Duodenal mucosa (tissue), 2 donors: ENCODE measurements around the gene RNF126.

Experiments used
- H3K27ac ChIP-seq: one replicate; pipeline ENCODE4 v1.7.0; 2013; ENCODE audit warnings: low read depth, low read length
- H3K27me3 ChIP-seq, 2 donors: one replicate each; pipeline ENCODE4 v1.7.0; 2013; ENCODE audit warnings: low read length in 2 of 2, control low read depth in 1 of 2; ENCODE audit not compliant: insufficient read depth in 2 of 2, control insufficient read depth in 1 of 2
- H3K36me3 ChIP-seq, 2 donors: one replicate each; pipeline ENCODE4 v1.7.0; 2013; ENCODE audit warnings: low read length in 2 of 2, control low read depth in 1 of 2; ENCODE audit not compliant: insufficient read depth in 2 of 2, control insufficient read depth in 1 of 2
- H3K4me1 ChIP-seq, 2 donors: one replicate each; pipeline ENCODE4 v1.7.0; 2013; ENCODE audit warnings: low read length in 2 of 2, control low read depth in 1 of 2; ENCODE audit not compliant: insufficient read depth in 2 of 2, control insufficient read depth in 1 of 2
- H3K4me3 ChIP-seq, 2 donors: one replicate each; pipeline ENCODE4 v1.7.0; 2013; ENCODE audit warnings: low read length in 2 of 2, low read depth in 1 of 2
- H3K9ac ChIP-seq, 2 donors: one replicate each; pipeline ENCODE4 v1.7.0; 2013; ENCODE audit warnings: low read length in 2 of 2, low read depth in 1 of 2
- H3K9me3 ChIP-seq, 2 donors: one replicate each; pipeline ENCODE4 v1.7.0; 2013; ENCODE audit warnings: low read length in 2 of 2, control low read depth in 1 of 2; ENCODE audit not compliant: control insufficient read depth in 1 of 2

RNF126 gene

GRCh38 chr19:645912-646778 is 16.9 kb downstream of the RNF126 start:
- no peak overlapping the region for H3K4me3 ChIP-seq
- H3K4me1 ChIP-seq = no peaks in the 10 kb centered on the region
- H3K9me3 ChIP-seq = no peaks in the 10 kb centered on the region
- no peak overlapping the region for H3K9ac ChIP-seq
- no peak overlapping the region for H3K27ac ChIP-seq
- no peaks in the 10 kb centered on the region for H3K27me3 ChIP-seq
- peaks cover 9 to 41% of the 10 kb centered on the region in 2 donors for H3K36me3 ChIP-seq

DNA sequence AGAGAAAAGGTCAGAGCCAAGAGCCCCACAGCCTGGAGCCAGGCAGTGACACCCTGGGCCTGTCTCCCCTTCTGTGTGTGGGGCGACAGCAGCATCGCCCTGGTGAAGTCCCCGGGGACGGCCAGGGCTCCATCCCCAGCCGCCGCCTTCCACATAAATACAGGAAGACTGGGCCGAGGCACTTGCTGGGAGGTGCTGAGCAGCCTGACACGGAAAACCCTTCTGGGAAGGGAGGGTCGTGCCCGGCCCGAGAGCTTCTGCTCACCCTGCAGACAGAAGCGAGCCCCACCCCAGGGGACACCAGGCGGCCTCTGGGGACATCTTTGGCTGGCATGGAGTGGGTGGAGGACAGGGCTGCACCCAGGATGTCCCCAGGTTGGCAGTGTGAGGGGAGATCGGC is 18.2 kb downstream of the RNF126 start:
- no peaks in the 10 kb centered on the region for H3K27me3 ChIP-seq
- no peak overlapping the region for H3K9ac ChIP-seq
- no peak overlapping the region for H3K27ac ChIP-seq
- no peaks in the 10 kb centered on the region for H3K4me1 ChIP-seq
- no peaks in the 10 kb centered on the region for H3K9me3 ChIP-seq
- H3K36me3 ChIP-seq = peaks cover 9 to 38% of the 10 kb centered on the region in 2 donors
- no peak overlapping the region for H3K4me3 ChIP-seq

DNA sequence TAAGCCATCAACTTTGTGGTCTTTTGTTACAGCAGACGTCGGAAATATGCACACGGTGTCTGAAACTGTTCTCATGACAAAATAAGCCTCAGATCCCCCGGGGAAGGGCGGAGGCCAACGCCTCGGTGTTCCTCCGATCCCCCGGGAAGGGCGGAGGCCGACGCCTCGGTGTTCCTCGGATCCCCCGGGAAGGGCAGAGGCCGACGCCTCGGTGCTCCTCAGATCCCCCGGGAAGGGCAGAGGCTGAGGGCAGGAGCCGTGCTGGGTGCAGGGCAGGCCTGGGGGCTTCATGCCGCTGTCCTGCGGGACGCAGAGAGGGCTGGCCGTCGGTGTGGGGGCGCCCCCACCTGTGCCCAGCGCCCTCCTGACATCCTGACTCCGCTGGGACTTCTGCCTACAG is 18.7 kb downstream of the RNF126 start:
- peaks cover under 1 to 1% of the 10 kb centered on the region in 2 donors for H3K4me1 ChIP-seq
- no peak overlapping the region for H3K9ac ChIP-seq
- H3K4me3 ChIP-seq = no peak overlapping the region
- H3K27ac ChIP-seq = no peak overlapping the region
- peaks cover 9 to 35% of the 10 kb centered on the region in 2 donors for H3K36me3 ChIP-seq
- H3K9me3 ChIP-seq = no peaks in the 10 kb centered on the region
- no peaks in the 10 kb centered on the region for H3K27me3 ChIP-seq

DNA sequence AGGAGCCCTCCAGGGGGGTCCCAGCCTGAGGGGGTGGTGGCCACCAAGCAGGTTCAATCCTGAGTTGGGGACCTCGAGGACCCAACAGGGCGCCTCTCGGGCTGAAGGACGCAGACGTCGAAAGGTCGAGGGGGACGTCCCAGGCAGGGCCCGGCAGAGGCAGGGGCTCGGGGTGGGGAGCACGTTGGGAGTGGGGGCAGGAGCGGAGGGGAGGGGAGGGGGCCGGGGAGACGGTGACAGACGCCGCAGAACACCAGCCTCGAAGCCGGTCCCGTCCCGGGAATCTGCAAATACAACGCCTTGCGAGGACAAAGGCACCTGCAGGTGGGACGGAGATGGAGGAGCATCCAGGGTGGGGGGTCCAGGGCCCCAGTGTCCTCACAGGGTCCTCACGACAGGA is 19.3 kb downstream of the RNF126 start:
- H3K4me3 ChIP-seq = no peak overlapping the region
- no peaks in the 10 kb centered on the region for H3K27me3 ChIP-seq
- peaks cover 5 to 30% of the 10 kb centered on the region in 2 donors for H3K36me3 ChIP-seq
- H3K4me1 ChIP-seq = peaks cover 7% of the 10 kb centered on the region in 2 donors
- no peak overlapping the region for H3K27ac ChIP-seq
- no peak overlapping the region for H3K9ac ChIP-seq
- H3K9me3 ChIP-seq = no peaks in the 10 kb centered on the region

GRCh38 chr19:642767-643727 is 20.0 kb downstream of the RNF126 start:
- no peaks in the 10 kb centered on the region for H3K27me3 ChIP-seq

GRCh38 chr19:641702-642101 is 21.3 kb downstream of the RNF126 start:
- Histone ChIP-seq H3K9ac (no peak overlapping the region), H3K36me3 (peaks cover 2 to 11% of the 10 kb centered on the region in 2 donors), H3K4me1 (peaks cover 11% of the 10 kb centered on the region in 2 donors), H3K27ac (no peak overlapping the region), H3K27me3 (no peaks in the 10 kb centered on the region), H3K4me3 (peak overlapping the region in 1 of 2 donors; percentile 43), H3K9me3 (no peaks in the 10 kb centered on the region)

More at GRCh38 chr19:642767-643727, 20.0 kb downstream of the RNF126 start:
- Histone ChIP-seq H3K27ac (no peak overlapping the region), H3K9ac (no peak overlapping the region), H3K9me3 (no peaks in the 10 kb centered on the region), H3K4me1 (peaks cover 11% of the 10 kb centered on the region in 2 donors), H3K36me3 (peaks cover 2 to 24% of the 10 kb centered on the region in 2 donors), H3K4me3 (no peak overlapping the region)

DNA sequence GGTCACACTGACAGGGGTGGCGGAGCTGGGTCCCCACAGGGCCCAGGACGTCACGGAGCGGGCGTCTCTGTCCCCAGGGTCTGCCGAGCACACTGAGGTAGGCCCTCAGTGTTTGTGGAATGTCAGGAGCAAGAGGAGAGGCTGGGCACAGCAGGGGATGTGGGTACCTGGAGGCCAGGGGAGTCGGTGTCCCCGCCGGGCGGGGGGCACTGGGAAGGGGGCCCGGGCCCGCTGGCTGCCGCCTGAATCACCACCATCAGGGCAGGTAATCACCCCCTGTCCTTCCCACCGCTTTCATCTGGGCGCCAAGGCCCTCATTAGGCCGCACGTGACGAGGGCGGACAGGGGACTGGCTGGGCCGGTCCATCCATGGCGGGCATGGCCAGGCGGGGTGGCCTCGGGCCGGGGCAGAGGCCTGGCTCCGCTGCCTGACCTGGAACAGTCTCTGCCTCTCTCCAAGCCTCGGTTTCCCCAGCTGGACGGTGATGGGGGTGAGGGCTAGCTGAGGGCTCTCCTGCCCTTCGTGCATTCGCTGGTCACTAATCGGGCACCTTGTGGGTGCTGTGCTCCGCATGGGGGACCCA is 22.3 kb downstream of the RNF126 start:
- H3K4me3 ChIP-seq = no peak overlapping the region
- H3K4me1 ChIP-seq = peaks cover 11% of the 10 kb centered on the region in 2 donors
- H3K27ac ChIP-seq = no peak overlapping the region

DNA sequence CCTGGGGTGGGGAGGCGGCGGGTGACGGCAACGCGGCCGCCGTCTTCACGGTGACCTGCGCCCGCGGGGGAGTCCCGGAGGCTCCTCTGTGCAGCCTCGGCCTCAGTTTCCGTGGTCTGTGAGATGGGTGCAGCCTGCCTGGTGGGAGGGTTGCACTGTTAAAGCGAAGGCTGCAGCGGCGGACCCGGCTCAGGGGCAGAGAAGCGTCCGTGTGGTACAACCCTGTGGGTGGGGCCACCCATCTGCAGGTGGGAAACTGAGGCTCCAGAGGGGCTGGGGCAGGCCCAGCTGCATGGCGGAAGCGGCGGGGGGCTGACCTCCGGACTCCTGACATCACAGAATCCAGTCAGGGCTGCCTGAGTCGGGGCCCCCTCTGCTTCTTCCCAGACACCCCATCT is 22.9 kb downstream of the RNF126 start:
- H3K36me3 ChIP-seq = no peaks in the 10 kb centered on the region
- no peaks in the 10 kb centered on the region for H3K27me3 ChIP-seq
- H3K9me3 ChIP-seq = no peaks in the 10 kb centered on the region
- no peak overlapping the region for H3K27ac ChIP-seq
- no peak overlapping the region for H3K4me3 ChIP-seq
- H3K9ac ChIP-seq = no peak overlapping the region
- peaks cover 11% of the 10 kb centered on the region in 2 donors for H3K4me1 ChIP-seq

More for the DNA sequence above, 22.3 kb downstream of the RNF126 start:
- H3K9me3 ChIP-seq = no peaks in the 10 kb centered on the region
- peaks cover 0 to 3% of the 10 kb centered on the region in 2 donors for H3K36me3 ChIP-seq
- H3K9ac ChIP-seq = no peak overlapping the region
- no peaks in the 10 kb centered on the region for H3K27me3 ChIP-seq

GRCh38 chr19:639253-640160 is 23.5 kb downstream of the RNF126 start, which contains the start of gene FGF22:
Gene FGF22 (plus strand): TSS chr19:639879. CDS start chr19:639926, 47 bp downstream.
- no peak within 1 kb of the TSS for H3K9ac ChIP-seq
- H3K36me3 ChIP-seq = no peaks in the 10 kb centered on the region
- H3K9me3 ChIP-seq = no peaks in the 10 kb centered on the region
- no peak within 1 kb of the TSS for H3K27ac ChIP-seq
- peaks cover 11% of the 10 kb centered on the region in 2 donors for H3K4me1 ChIP-seq
- no peaks in the 10 kb centered on the region for H3K27me3 ChIP-seq
- H3K4me3 ChIP-seq = peak within 1 kb of the TSS; percentile 49 to 52
